DOHH2 (cell line): ENCODE data around the gene UGCG.
"Not testable (repeated sequence)": the region's sequence is repeated elsewhere in the genome, so short reads cannot be mapped to it uniquely, and the experiment has no call there.

Experiments
- H3F3A ChIP-seq: fragments of 200-600 bp; sonication (generic), shearing (Covaris generic); 2 replicates; pipeline ENCODE4 v1.6.0; 2016; ENCODE audit warnings: antibody characterized with exemption, mild to moderate bottlenecking; ENCODE audit not compliant: control insufficient read depth, insufficient read depth
- H3K27ac ChIP-seq: fragments of 200-600 bp; sonication (generic); 2 replicates; pipeline ENCODE4 v1.5.1; 2014; ENCODE audit warnings: low read depth, mild to moderate bottlenecking, low read length, moderate library complexity
- H3K27me3 ChIP-seq: fragments of 200-600 bp; sonication (generic); 2 replicates; pipeline ENCODE4 v1.6.1; 2014; ENCODE audit warnings: mild to moderate bottlenecking, low read length, mixed read lengths; ENCODE audit not compliant: control insufficient read depth
- H3K36me3 ChIP-seq: fragments of 200-600 bp; sonication (generic); 2 replicates; pipeline ENCODE4 v1.6.1; 2014; ENCODE audit warnings: mild to moderate bottlenecking, low read length, moderate library complexity, mixed read lengths; ENCODE audit not compliant: control insufficient read depth
- H3K4me1 ChIP-seq: fragments of 200-600 bp; sonication (generic); 2 replicates; pipeline ENCODE4 v1.6.1; 2014; ENCODE audit warnings: mild to moderate bottlenecking, low read length, mixed read lengths; ENCODE audit not compliant: control insufficient read depth
- H3K4me2 ChIP-seq: fragments of 200-600 bp; sonication (generic); 2 replicates; pipeline ENCODE4 v1.6.0; 2014; ENCODE audit warnings: mild to moderate bottlenecking, low read length, moderate library complexity
- H3K4me3 ChIP-seq: fragments of 200-600 bp; sonication (generic); 2 replicates; pipeline ENCODE4 v1.5.1; 2014; ENCODE audit warnings: mild to moderate bottlenecking, low read length, mixed read lengths
- H3K79me2 ChIP-seq: fragments of 200-600 bp; sonication (generic); 2 replicates; pipeline ENCODE4 v1.6.1; 2014; ENCODE audit warnings: mild to moderate bottlenecking, low read length, mixed read lengths; ENCODE audit not compliant: control insufficient read depth
- H3K9me2 ChIP-seq: fragments of 200-600 bp; sonication (generic); replicated peaks from 2 replicates; pipeline ENCODE4 v1.6.1; 2014; ENCODE audit warnings: mild to moderate bottlenecking, low read length, mixed read lengths; ENCODE audit not compliant: control insufficient read depth
- H3K9me3 ChIP-seq: fragments of 200-600 bp; sonication (generic); 2 replicates; pipeline ENCODE4 v1.6.1; 2014; ENCODE audit warnings: antibody characterized with exemption, low read length, mixed read lengths; ENCODE audit not compliant: control insufficient read depth, insufficient read depth
- H4K20me1 ChIP-seq: fragments of 200-600 bp; sonication (generic); 2 replicates; pipeline ENCODE4 v1.6.0; 2014; ENCODE audit warnings: low read depth, mild to moderate bottlenecking, antibody characterized with exemption, low read length, moderate library complexity; ENCODE audit not compliant: control insufficient read depth, insufficient read depth
- EZH2phosphoT487 ChIP-seq: fragments of 200-600 bp; sonication (generic); IDR thresholded peaks from 2 replicates; pipeline ENCODE4 v1.6.1; 2017; ENCODE audit warnings: borderline replicate concordance, mild to moderate bottlenecking, antibody characterized with exemption, low read length, moderate library complexity, mixed read lengths
- TF ChIP-seq, protein P1 (sequence below): fragments of 200-600 bp; sonication (generic); IDR thresholded peaks from one replicate; pipeline ENCODE4 v1.5.1; 2014; ENCODE audit warnings: antibody characterized with exemption, mild to moderate bottlenecking, low read depth, low read length; ENCODE audit not compliant: poor library complexity, severe bottlenecking

The UGCG gene

DNA sequence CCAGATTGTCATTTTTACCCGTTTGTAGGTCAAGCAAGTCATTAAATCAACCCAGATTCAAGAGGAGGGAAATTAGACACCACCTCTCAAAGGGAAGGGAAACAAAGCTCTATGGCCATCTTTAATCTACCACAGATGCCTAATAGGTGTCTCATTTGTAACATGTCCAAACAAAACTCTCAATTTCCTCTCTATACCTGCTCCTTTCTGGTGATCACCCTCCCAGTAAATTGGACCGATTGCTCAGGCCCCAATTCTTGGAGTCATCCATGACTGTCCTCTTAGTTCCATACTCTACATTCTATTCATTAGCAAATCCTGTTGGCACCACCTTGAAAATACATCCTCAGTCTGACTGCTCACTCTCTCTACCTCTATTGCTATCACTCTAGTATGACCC lies 22.1 kb upstream of the UGCG start:
- Histone ChIP-seq H3K27me3 (no peaks in the 10 kb centered on the region), H3K4me3 (no peak overlapping the region), H4K20me1 (no peaks in the 10 kb centered on the region), H3K9me3 (no peaks in the 10 kb centered on the region), H3K79me2 (no peaks in the 10 kb centered on the region), H3F3A (no peaks in the 10 kb centered on the region), H3K4me2 (no peak overlapping the region), H3K9me2 (no peaks in the 10 kb centered on the region), H3K36me3 (no peaks in the 10 kb centered on the region), H3K27ac (no peak overlapping the region), H3K4me1 (no peaks in the 10 kb centered on the region)
- TF ChIP-seq EZH2phosphoT487, result no peak
- TF ChIP-seq, protein P1, sequence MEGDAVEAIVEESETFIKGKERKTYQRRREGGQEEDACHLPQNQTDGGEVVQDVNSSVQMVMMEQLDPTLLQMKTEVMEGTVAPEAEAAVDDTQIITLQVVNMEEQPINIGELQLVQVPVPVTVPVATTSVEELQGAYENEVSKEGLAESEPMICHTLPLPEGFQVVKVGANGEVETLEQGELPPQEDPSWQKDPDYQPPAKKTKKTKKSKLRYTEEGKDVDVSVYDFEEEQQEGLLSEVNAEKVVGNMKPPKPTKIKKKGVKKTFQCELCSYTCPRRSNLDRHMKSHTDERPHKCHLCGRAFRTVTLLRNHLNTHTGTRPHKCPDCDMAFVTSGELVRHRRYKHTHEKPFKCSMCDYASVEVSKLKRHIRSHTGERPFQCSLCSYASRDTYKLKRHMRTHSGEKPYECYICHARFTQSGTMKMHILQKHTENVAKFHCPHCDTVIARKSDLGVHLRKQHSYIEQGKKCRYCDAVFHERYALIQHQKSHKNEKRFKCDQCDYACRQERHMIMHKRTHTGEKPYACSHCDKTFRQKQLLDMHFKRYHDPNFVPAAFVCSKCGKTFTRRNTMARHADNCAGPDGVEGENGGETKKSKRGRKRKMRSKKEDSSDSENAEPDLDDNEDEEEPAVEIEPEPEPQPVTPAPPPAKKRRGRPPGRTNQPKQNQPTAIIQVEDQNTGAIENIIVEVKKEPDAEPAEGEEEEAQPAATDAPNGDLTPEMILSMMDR, result no peak

DNA sequence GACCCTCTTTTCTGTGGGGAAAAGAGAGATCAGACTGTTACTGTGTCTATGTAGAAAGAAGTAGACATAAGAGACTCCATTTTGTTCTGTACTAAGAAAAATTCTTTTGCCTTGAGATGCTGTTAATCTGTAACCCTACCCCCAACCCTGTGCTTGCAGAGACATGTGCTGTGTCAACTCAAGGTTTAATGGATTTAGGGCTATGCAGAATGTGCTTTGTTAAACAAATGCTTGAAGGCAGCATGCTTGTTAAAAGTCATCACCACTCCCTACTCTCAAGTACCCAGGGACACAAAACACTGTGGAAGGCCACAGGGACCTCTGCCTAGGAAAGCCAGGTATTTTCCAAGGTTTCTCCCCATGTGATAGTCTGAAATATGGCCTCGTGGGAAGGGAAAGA lies 21.3 kb upstream of the UGCG start:
- not testable (repeated sequence) for H3K27me3 ChIP-seq

DNA sequence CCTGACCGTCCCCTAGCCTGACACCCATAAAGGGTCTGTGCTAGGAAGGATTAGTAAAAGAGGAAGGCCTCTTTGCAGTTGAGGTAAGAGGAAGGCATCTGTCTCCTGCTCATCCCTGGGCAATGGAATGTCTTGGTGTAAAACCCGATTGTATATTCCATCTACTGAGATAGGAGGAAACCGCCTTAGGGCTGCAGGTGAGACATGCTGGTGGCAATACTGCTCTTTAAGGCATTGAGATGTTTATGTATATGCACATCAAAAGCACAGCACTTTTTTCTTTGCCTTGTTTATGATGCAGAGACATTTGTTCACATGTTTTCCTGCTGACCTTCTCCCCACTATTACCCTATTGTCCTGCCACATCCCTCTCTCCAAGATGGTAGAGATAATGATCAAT lies 20.9 kb upstream of the UGCG start:
- not testable (repeated sequence) for H3K27me3 ChIP-seq, H3K27ac ChIP-seq, H4K20me1 ChIP-seq, H3K4me3 ChIP-seq, H3K4me2 ChIP-seq, H3K4me1 ChIP-seq, H3K9me3 ChIP-seq, H3F3A ChIP-seq, H3K79me2 ChIP-seq, H3K36me3 ChIP-seq, H3K9me2 ChIP-seq

More for the DNA sequence above, 21.3 kb upstream of the UGCG start:
- not testable (repeated sequence) for H3K4me2 ChIP-seq, H3K36me3 ChIP-seq, H3K79me2 ChIP-seq, H3K9me3 ChIP-seq, H3K27ac ChIP-seq, H3K4me1 ChIP-seq, H4K20me1 ChIP-seq, H3K9me2 ChIP-seq, H3K4me3 ChIP-seq, H3F3A ChIP-seq

DNA sequence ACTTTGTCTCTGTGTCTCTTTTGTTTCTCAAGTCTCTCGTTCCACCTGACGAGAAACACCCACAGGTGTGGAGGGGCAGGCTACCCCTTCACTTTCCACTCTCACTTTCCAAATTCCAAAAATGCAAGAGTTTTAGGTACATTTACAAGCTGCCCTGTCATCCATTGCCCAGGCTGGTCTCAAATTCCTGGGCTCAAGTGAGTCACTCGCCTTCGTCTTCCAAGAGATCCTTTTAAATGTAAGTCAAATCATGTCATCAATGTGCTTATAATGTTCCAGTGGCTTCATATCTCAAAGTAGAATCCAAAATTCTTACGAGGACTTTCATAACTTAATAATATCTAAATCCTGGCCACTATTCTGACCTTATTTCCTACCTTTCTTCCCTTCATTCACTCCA lies 20.4 kb upstream of the UGCG start:
- H4K20me1 ChIP-seq, result no peaks in the 10 kb centered on the region
- H3K4me3 ChIP-seq, result no peak overlapping the region
- H3K36me3 ChIP-seq, result no peaks in the 10 kb centered on the region
- H3K27ac ChIP-seq, result no peak overlapping the region
- H3K4me1 ChIP-seq, result no peaks in the 10 kb centered on the region
- H3F3A ChIP-seq, result no peaks in the 10 kb centered on the region
- no peaks in the 10 kb centered on the region for H3K9me3 ChIP-seq
- no peaks in the 10 kb centered on the region for H3K79me2 ChIP-seq
- no peaks in the 10 kb centered on the region for H3K9me2 ChIP-seq
- no peak overlapping the region for H3K4me2 ChIP-seq
- TF ChIP-seq EZH2phosphoT487, result no peak
- TF ChIP-seq, protein P1, result no peak
- no peaks in the 10 kb centered on the region for H3K27me3 ChIP-seq
